Endometrial microvascular endothelial cells (primary cell): ENCODE results near the gene KCNJ10. TPM values are rescaled to one million over a fixed set of nuclear protein-coding genes. Genes with fewer than 3 reads are reported as not detected.

Source experiments
- in situ Hi-C: cut with HindIII; loops from 2 replicates; pipeline ENCODE4 v1.10.0; 2017; ENCODE audit warnings: low sequenced_read_pairs, low pct_unique_long_range_greater_than_20kb; ENCODE audit errors: inconsistent ontology term
- total RNA-seq: library from RNA; depleted of rRNA; stranded (reverse); fragments of >200 nt; gene quantifications from one replicate; pipeline ENCODE4 v1.2.3, GENCODE V29; 2015; ENCODE audit errors: inconsistent ontology term

The KCNJ10 gene
- total RNA-seq, 1 donor from 2014 or later, result not detected

- in situ Hi-C loops, result no loop called here
These were observed 60.2 kb downstream of the KCNJ10 start for GRCh38 chr1:160009801-160010200.

DNA sequence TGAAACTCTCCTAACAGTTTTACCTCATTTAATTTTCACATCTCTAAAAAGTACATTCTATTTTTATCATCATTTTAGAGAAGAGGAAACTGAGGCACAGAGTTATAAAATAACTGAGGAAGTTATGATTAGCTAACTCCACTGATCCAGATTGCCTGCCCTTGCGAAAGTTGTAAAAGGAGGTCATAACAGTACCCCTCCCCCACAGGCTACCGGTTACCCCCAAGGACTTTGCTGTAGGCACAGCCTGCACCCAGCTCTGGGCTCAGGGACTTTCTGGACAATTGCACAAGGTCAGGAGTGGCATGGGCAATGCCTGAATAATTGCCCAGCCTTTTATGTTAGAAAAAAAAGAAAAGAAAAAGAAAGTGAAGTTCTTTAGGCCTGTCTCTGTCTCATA, 60.9 kb downstream of the KCNJ10 start:
- in situ Hi-C loops, result no loop called here

GRCh38 chr1:160007577-160008200, 62.3 kb downstream of the KCNJ10 start:
- in situ Hi-C loops, result no loop called here

DNA sequence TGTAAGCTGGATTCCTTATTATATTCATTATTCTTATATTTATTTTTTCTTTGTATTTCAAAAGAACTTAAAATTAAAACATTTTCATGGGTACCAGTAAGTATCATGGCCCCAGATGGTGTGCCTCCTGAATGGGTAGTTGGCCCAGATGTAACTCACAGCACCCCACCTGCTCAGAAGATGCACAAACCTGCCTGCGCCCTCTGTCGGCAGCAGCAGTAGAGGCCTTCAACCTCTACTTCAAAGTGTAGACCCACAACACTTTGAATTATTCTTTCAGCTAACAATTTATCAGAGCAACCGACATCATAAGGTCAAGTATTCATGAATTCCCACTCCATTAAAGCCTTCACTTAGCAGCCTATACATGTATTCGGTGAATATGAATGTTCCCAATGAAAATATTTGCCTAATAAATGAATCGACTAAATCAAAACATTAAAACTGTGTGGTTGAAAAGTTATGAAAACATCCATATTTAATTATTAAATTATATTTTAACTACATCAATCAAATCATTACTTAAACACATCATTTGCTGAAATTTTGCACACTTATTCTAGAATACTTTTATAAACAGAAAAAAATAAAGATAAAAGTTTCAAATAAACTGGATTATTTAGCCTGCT, 63.5 kb downstream of the KCNJ10 start:
- in situ Hi-C loops, result no loop called here

DNA sequence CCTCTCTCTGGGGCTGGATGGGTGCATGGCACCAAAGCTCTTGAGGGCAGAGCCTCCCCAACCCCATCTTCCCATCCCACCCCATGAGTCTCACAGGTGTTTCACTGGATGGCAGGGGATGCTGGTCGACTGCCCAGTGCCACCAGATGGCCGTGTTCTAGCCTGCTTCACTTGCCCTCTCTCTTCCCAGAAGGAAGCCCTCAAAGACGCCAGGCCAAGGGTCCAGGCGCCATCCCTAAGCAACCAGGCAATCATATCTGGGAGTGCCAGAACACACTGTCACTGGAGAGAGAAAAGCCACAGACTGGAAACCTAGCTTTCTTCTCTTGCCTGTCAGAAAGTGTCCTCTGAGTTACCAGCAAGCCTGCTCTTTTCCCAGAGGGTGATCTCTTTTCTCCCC, 64.9 kb downstream of the KCNJ10 start:
- in situ Hi-C loops, result no loop called here

DNA sequence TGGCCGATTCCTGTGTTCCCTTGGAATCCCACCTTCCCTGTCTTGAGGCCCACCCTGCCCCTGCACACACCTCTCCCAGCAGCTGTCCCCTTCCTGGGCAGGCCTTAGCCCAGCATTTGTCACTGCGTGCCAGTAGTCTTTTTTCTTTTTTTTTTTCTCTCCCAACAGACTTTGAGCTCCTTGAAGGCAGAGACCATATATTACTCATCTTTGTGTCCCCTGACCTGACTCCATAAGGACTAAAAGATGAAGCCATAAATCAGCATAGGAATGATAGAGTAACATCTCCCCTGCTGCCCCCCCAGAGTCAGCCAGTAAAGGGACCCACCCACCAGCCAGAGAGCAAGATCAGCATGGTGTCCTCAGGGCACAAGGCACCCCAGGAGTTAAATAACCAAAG, 65.5 kb downstream of the KCNJ10 start:
- in situ Hi-C loops, result no loop called here

DNA sequence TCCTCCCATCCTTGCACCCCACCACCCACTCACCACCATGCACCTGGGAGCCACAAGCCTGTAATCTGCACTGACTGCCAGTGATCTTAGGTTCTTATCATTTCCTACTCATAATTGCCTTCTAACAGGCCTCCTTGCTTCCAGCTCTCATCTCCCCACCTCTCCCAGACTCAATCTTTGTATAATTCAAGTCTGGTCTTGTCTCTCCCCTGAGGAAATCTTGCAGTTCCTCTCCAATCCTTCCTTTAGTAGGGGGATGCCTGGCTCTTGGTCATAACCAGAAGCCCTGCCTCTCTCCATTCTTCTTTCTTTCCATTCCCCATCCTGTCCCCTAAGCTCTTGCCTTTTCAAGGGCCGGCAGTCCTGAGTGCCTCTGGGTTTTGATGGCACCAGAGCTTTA, 66.0 kb downstream of the KCNJ10 start:
- in situ Hi-C loops, result no loop called here

DNA sequence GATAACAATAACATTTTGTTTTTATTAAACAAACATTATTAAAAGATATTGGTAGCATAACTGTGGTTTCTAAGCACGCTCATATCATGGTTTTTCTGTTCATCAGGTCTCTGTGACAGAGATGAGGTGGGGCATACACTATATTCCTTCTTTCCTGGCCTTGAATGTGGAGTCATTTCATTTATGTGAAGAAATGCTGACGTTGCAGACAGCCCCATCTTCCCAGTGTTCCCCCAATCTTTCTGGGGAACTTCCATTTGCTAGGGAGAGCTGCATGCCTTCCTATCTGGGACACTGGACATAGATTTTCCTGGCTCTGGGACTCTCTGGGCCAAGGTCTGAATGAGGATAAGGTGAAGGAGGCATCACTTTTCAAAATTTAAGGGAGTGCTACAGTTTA, 68.5 kb downstream of the KCNJ10 start:
- in situ Hi-C loops, result no loop called here

DNA sequence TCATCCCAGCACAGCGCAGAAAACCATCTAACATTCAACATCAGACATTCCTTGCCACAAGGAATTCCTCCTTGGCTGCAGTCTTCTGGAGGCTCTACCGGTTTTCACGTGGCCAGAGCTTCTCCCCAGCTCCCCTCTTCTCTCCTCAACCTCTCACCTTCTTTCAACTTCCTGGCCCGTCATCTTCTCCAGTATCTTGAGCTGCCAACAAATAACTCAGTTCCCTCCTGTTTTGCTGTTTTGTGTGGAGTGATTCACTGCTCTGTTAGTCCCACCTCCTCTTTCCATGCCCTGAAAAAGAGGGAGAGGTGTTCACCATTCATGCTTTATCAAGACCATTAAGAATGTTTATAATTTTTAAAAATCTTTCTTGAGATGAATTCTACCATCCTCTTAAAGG, 70.8 kb downstream of the KCNJ10 start:
- in situ Hi-C loops, result no loop called here

GRCh38 chr1:159996653-159997052, 73.3 kb downstream of the KCNJ10 start:
- in situ Hi-C loops, result no loop called here

GRCh38 chr1:159994896-159995295, 75.1 kb downstream of the KCNJ10 start:
- in situ Hi-C loops, result no loop called here

DNA sequence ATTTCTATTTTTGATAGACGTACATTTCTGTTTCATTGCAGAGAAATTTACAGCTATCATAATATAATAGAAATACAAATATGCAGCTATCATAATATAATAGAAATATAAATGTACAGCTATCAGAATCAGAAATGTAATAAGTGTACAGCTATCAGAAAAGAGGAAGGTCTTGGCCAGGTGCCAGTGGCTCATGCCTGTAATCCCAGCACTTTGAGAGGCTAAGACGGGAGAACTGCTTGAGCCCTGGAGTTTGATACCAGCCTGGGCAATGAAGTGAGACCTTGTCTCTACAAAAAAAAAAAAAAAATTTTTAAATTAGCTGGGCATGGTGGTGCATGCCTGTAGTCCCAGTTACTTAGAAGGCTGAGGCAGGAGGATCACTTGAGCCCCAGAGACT, 76.0 kb downstream of the KCNJ10 start:
- in situ Hi-C loops, result no loop called here

DNA sequence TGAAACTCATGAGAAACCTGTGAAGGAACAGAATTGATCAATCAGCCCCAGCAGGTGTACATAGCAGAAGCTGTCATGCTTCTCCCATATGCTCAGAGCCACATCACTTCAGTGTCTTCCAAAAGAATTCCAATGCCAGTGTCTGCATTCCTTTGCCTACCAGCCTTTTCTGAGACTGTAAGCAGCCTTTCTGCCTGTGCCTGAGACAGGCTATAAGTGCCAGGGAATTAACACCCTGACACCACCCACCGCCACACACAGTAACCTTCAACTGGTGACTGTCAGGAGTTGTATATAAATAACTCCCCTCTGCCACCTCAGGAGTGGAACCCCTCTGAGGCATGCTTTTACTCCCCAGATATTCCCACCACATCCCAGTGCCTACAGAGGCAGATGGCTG, 77.8 kb downstream of the KCNJ10 start:
- in situ Hi-C loops, result no loop called here

- in situ Hi-C loops, result no loop called here
These were observed 78.4 kb downstream of the KCNJ10 start for GRCh38 chr1:159991513-159991912.

GRCh38 chr1:159990005-159990404, 80.0 kb downstream of the KCNJ10 start:
- in situ Hi-C loops, result no loop called here

DNA sequence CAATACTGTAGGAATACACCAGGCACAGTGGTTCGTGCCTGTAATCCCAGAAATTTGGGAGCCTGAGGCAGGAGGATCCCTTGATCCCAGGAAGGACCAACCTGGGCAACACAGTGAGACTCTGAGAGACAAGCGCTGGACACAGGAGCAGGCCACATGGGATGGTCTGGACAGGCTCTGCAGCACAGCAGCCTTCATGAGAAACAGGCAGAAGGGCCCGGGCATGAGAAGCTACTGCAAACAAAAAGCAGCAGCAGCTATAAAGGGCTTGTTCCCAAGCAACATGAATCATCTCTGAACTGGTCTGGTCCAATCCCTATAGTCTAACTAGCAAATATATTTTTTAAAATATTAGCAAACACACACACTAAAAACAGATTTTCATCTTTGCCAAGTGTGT, 80.4 kb downstream of the KCNJ10 start:
- in situ Hi-C loops, result no loop called here

DNA sequence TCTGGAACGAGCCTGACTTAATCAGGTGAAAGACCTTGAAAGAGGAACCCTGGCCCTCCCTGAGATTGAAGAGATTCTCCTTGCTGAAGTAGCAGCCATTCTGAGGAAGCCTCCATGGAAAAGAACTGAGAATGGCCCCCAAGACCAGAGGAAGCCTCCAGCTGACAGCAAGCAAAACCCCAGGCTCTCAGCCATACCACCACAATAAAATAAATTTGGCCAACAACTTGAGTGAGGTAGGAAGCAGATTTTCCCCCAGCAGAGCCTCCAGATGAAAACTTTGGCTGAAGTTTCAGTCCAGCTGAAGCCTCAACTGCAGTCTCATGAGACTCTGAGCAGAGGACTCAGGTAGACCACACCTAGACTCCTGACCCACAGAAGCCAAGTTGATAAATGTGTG, 82.0 kb downstream of the KCNJ10 start:
- in situ Hi-C loops, result no loop called here

DNA sequence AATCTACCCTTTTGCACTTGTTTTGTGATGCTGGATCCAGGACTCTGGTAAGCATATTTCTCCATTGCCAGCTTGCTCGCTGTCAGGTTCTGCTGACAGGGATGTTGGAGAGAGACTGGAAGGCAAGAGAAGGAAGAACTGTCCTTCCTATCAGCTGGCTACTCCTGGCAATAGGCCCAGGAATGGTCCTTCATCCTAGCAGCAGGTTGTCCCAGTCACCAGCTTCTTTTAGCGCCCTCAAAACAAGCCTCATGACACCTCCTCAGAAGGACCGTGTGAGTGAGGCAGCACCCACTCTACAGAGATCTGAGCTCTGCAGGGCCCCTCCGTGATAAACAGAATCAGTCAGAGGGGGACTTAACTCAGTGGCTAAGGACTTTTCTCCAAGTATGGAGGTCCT, 82.8 kb downstream of the KCNJ10 start:
- in situ Hi-C loops, result no loop called here

DNA sequence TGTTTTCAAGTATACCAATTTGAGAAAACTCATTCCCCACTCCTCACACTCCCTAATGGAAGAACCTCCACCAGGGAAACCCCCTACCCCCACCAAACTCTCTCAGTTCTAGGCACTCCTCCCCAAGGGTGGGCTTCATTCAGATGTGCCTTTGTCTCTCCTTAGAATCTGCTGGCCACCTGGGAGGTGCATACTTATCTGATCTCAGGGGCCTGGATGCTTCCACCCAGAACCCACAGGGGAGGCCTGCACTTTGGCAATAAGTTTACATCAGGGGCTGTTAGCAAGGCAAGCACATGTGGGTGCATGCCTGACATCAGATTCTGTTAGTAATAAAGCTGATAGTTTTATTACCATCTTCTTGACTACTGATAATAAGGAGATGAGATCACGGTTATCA, 83.4 kb downstream of the KCNJ10 start:
- in situ Hi-C loops, result no loop called here

DNA sequence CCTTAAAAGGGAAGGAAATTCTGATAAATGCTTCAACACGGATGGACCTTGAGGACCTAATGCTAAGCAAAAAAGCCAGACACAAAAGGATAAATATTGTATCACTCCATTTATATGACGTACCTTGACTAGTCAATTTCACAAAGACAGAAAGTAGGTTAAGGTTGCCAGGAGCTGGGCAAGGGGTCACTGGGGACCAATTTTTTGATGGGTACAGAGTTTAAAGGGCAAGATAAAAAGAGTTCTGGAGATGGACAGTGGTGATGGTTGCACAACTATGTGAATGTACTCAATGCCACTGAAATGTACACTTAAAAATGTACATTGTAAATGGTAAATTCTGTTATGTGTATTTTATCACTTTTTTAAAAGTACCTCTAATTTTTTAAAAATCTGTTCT, 83.9 kb downstream of the KCNJ10 start:
- in situ Hi-C loops, result no loop called here

DNA sequence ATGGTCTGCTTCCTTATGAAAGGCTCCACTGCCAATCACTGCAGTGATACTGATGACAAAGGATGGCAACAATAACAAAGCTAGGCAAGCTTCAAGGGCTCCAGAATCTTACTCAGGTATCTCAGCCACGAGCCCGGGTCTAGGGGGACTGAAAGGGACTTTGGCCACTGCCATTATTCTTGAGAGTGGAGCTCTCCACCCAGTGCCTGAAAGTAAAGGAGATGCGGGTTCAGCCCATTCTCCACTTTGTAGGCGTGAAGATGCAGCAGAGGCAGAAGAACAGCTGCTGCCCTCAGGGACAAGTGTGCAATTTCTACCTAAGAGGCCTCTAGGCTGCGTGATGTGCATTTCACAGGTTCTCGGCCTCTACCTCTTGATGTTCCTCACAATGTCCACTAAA, 84.5 kb downstream of the KCNJ10 start:
- in situ Hi-C loops, result no loop called here
